Measurements from ENCODE around the gene PTOV1.

DNA sequence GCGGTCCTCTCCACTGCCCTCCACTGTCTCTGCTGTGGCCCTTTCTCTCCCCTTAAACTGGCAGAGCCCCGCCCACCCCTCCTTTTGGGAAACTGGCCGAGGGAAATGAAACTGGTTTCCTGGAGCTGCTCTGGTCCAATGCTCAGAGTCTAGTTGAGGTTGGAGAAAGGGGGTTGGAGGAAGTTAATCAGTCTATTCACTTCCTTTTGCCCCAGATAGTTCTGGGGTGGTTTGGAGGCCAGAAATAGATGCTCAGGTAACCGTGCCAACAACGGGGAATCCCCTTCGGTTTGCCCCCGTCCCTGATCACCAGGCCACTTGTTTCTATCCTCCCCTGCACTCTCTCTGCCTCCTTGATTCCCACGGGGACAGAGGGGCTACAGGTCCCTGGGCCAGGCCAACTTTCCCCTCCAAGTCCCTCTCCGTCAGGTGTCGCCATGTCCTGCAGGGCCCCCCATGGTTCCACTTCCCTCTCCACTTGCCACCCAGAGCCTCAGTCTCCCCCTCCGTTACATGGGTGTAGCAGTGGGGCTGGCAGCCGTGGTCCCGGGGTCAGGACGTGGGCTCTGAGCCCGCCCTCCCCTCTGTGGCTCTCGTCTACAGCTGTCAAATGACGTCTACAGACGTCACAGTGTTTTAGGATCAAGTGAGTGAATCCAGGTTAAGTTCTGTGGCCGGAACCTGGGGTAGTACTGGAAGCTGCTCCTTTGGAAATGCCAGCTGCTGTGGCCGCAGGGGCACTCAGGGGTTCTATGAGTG, 46.1 kb downstream of the PTOV1 start, which contains the start of gene IL4I1:
- TF ChIP-seq, protein P1, sequence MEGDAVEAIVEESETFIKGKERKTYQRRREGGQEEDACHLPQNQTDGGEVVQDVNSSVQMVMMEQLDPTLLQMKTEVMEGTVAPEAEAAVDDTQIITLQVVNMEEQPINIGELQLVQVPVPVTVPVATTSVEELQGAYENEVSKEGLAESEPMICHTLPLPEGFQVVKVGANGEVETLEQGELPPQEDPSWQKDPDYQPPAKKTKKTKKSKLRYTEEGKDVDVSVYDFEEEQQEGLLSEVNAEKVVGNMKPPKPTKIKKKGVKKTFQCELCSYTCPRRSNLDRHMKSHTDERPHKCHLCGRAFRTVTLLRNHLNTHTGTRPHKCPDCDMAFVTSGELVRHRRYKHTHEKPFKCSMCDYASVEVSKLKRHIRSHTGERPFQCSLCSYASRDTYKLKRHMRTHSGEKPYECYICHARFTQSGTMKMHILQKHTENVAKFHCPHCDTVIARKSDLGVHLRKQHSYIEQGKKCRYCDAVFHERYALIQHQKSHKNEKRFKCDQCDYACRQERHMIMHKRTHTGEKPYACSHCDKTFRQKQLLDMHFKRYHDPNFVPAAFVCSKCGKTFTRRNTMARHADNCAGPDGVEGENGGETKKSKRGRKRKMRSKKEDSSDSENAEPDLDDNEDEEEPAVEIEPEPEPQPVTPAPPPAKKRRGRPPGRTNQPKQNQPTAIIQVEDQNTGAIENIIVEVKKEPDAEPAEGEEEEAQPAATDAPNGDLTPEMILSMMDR (IDR thresholded peaks at IDR 0.05): no peak
- no peak for TF ChIP-seq POLR2AphosphoS5 (IDR thresholded peaks at IDR 0.05)

Data from prostate gland (tissue), 2 donors.